Measurements from ENCODE around the gene GON7. TPM values are rescaled to one million over a fixed set of nuclear protein-coding genes. Genes with fewer than 3 reads are reported as not detected.
"Not testable (repeated sequence)": the region's sequence is repeated elsewhere in the genome, so short reads cannot be mapped to it uniquely, and the experiment has no call there.

The GON7 gene
- total RNA-seq, 1 donor: 6.2 TPM

- DNase-seq (ENCODE audit: low read depth in 2 of 3, low spot score in 2 of 3): no peak
Observed at GRCh38 chr14:93201155-93201704, 5.6 kb downstream of the GON7 start.

GRCh38 chr14:93200553-93200952, 6.3 kb downstream of the GON7 start:
- no peak for DNase-seq (ENCODE audit: low read depth in 2 of 3, low spot score in 2 of 3)

GRCh38 chr14:93199031-93199430, 7.8 kb downstream of the GON7 start:
- no peak for DNase-seq (ENCODE audit: low read depth in 2 of 3, low spot score in 2 of 3)

GRCh38 chr14:93195316-93195999, 11.4 kb downstream of the GON7 start:
- no peak for DNase-seq (ENCODE audit: low read depth in 2 of 3, low spot score in 2 of 3)

GRCh38 chr14:93186956-93187355, 19.9 kb downstream of the GON7 start:
- no peak for DNase-seq (ENCODE audit: low read depth in 2 of 3, low spot score in 2 of 3)

- DNase-seq (ENCODE audit: low read depth in 2 of 3, low spot score in 2 of 3): no peak
Observed at GRCh38 chr14:93186466-93186865, 20.4 kb downstream of the GON7 start.

GRCh38 chr14:93185349-93185720, 21.5 kb downstream of the GON7 start:
- no peak for DNase-seq (ENCODE audit: low read depth in 2 of 3, low spot score in 2 of 3)

GRCh38 chr14:93184391-93185348, 22.2 kb downstream of the GON7 start, which contains the start of the genes LYSET and MOAP1:
TSS of gene LYSET (plus strand) at chr14:93185317. CDS start at chr14:93185406, 89 bp downstream.
TSS of gene MOAP1 (minus strand) at chr14:93184897. CDS start at chr14:93184242, 655 bp downstream.
- DNase-seq (ENCODE audit: low read depth in 2 of 3, low spot score in 2 of 3): peak; percentile 86 to 93 (median 92)

- DNase-seq (ENCODE audit: low read depth in 2 of 3, low spot score in 2 of 3): no peak
Observed at GRCh38 chr14:93183596-93184317, 23.1 kb downstream of the GON7 start.

- DNase-seq (ENCODE audit: low read depth in 2 of 3, low spot score in 2 of 3): no peak
Observed at GRCh38 chr14:93175492-93175891, 31.4 kb downstream of the GON7 start.

- not testable (repeated sequence) for DNase-seq (ENCODE audit: low read depth in 2 of 3, low spot score in 2 of 3)
Observed at GRCh38 chr14:93174731-93175130, 32.1 kb downstream of the GON7 start.

GRCh38 chr14:93173943-93174395, 32.9 kb downstream of the GON7 start:
- DNase-seq (ENCODE audit: low read depth in 2 of 3, low spot score in 2 of 3): no peak

- DNase-seq (ENCODE audit: low read depth in 2 of 3, low spot score in 2 of 3): peak in 1 of 3 donors; percentile 21
Observed at GRCh38 chr14:93171376-93171775, 35.5 kb downstream of the GON7 start.

GRCh38 chr14:93170141-93170540, 36.7 kb downstream of the GON7 start:
- not testable (repeated sequence) for DNase-seq (ENCODE audit: low read depth in 2 of 3, low spot score in 2 of 3)

- not testable (repeated sequence) for DNase-seq (ENCODE audit: low read depth in 2 of 3, low spot score in 2 of 3)
Observed at GRCh38 chr14:93169619-93170018, 37.2 kb downstream of the GON7 start.

GRCh38 chr14:93168610-93169009, 38.3 kb downstream of the GON7 start:
- not testable (repeated sequence) for DNase-seq (ENCODE audit: low read depth in 2 of 3, low spot score in 2 of 3)

- DNase-seq (ENCODE audit: low read depth in 2 of 3, low spot score in 2 of 3): not testable (repeated sequence)
Observed at GRCh38 chr14:93165271-93166265, 41.3 kb downstream of the GON7 start.

- no peak for DNase-seq (ENCODE audit: low read depth in 2 of 3, low spot score in 2 of 3)
Observed at GRCh38 chr14:93163564-93163963, 43.3 kb downstream of the GON7 start.

- DNase-seq (ENCODE audit: low read depth in 2 of 3, low spot score in 2 of 3): no peak
Observed at GRCh38 chr14:93161411-93161940, 45.4 kb downstream of the GON7 start.

Measured in hematopoietic multipotent progenitor cell (in vitro differentiated cells).